DND-41 (cell line): ENCODE data around the gene RNU11.
"Not testable (repeated sequence)": the region's sequence is repeated elsewhere in the genome, so short reads cannot be mapped to it uniquely, and the experiment has no call there.

Experiments
- ATAC-seq: fragments of 200-7000 bp; cut with Tn5 transposase; 3 replicates; pipeline ENCODE4 v1.9.1; 2021; ENCODE audit warnings: low read depth; ENCODE audit not compliant: insufficient read depth
- DNase-seq: peaks from one replicate; pipeline ENCODE4 v3.0.0-alpha.2; 2020
- H2AFZ ChIP-seq: 2 replicates; pipeline ENCODE4 v1.6.0; 2012; ENCODE audit warnings: low read depth, low read length
- H3K27ac ChIP-seq: 2 replicates; pipeline ENCODE4 v1.5.1; 2012; ENCODE audit warnings: low read length, inconsistent platforms
- H3K27me3 ChIP-seq: fragments of 200-600 bp; sonication (generic); 2 replicates; pipeline ENCODE4 v1.6.0; 2012; ENCODE audit warnings: low read length, mild to moderate bottlenecking, inconsistent platforms; ENCODE audit not compliant: insufficient read depth, poor library complexity
- H3K36me3 ChIP-seq: 2 replicates; pipeline ENCODE4 v1.5.1; 2012; ENCODE audit warnings: low read length, inconsistent platforms; ENCODE audit not compliant: insufficient read depth
- H3K4me1 ChIP-seq: 2 replicates; pipeline ENCODE4 v1.5.1; 2012; ENCODE audit warnings: mild to moderate bottlenecking, low read length; ENCODE audit not compliant: insufficient read depth
- H3K4me2 ChIP-seq: 2 replicates; pipeline ENCODE4 v1.6.0; 2012; ENCODE audit warnings: mild to moderate bottlenecking, moderate library complexity, low read length, inconsistent platforms; ENCODE audit not compliant: insufficient read depth
- H3K4me3 ChIP-seq, 2 experiments: fragments of 200-600 bp in 1 of 2; shearing (Covaris generic) in 1 of 2; 2 replicates each; pipeline ENCODE4 v1.5.1; 2012 to 2016; ENCODE audit warnings: inconsistent platforms in 2 of 2, low read length in 2 of 2, mild to moderate bottlenecking in 2 of 2, low read depth in 1 of 2, moderate library complexity in 1 of 2
- H3K79me2 ChIP-seq: 2 replicates; pipeline ENCODE4 v1.6.0; 2012; ENCODE audit warnings: low read length, inconsistent platforms; ENCODE audit not compliant: insufficient read depth
- H3K9ac ChIP-seq: 2 replicates; pipeline ENCODE4 v1.6.0; 2012; ENCODE audit warnings: low read depth, mild to moderate bottlenecking, inconsistent platforms, low read length, moderate library complexity
- H3K9me3 ChIP-seq: 2 replicates; pipeline ENCODE4 v1.5.1; 2012; ENCODE audit warnings: low read length, moderate library complexity, mild to moderate bottlenecking, inconsistent platforms; ENCODE audit not compliant: insufficient read depth, severe bottlenecking
- H4K20me1 ChIP-seq: 2 replicates; pipeline ENCODE4 v1.6.0; 2012; ENCODE audit warnings: low read length; ENCODE audit not compliant: insufficient read depth
- CTCF ChIP-seq: IDR thresholded peaks from 2 replicates; pipeline ENCODE4 v1.5.1; 2012; ENCODE audit warnings: borderline replicate concordance, low read length, moderate library complexity, mild to moderate bottlenecking; ENCODE audit not compliant: poor library complexity, severe bottlenecking; ENCODE audit errors: extremely low read depth
- EZH2 ChIP-seq: IDR thresholded peaks from 3 replicates; pipeline ENCODE4 v1.6.1; 2012; ENCODE audit warnings: borderline replicate concordance, low read depth, mild to moderate bottlenecking, moderate library complexity, low read length, inconsistent platforms; ENCODE audit not compliant: severe bottlenecking

Gene RNU11

GRCh38 chr1:28675924-28676257 is 27.5 kb downstream of the RNU11 start:
- H3K27ac ChIP-seq: no peak overlapping the region
- no peak for ATAC-seq
- H2AFZ ChIP-seq: no peak overlapping the region
- H3K4me3 ChIP-seq: no peak overlapping the region
- no peaks in the 10 kb centered on the region for H4K20me1 ChIP-seq
- no peak for DNase-seq
- no peak overlapping the region for H3K4me2 ChIP-seq
- H3K79me2 ChIP-seq: peaks cover 33% of the 10 kb centered on the region
- no peak for TF ChIP-seq CTCF
- TF ChIP-seq EZH2: no peak
- H3K9ac ChIP-seq: no peak overlapping the region
- no peaks in the 10 kb centered on the region for H3K9me3 ChIP-seq
- no peaks in the 10 kb centered on the region for H3K4me1 ChIP-seq
- H3K27me3 ChIP-seq: no peaks in the 10 kb centered on the region
- no peaks in the 10 kb centered on the region for H3K36me3 ChIP-seq

- Histone ChIP-seq H4K20me1 (no peaks in the 10 kb centered on the region), H3K9me3 (no peaks in the 10 kb centered on the region), H3K79me2 (peaks cover 21% of the 10 kb centered on the region), H3K4me3 (no peak overlapping the region), H2AFZ (no peak overlapping the region), H3K27me3 (no peaks in the 10 kb centered on the region), H3K4me1 (no peaks in the 10 kb centered on the region), H3K9ac (no peak overlapping the region), H3K36me3 (peaks cover 22% of the 10 kb centered on the region; the same call in 1 of the 2 replicates), H3K4me2 (no peak overlapping the region), H3K27ac (no peak overlapping the region)
- DNase-seq: no peak
- no peak for ATAC-seq
- no peak for TF ChIP-seq CTCF
- TF ChIP-seq EZH2: no peak
Measured at GRCh38 chr1:28680151-28680550, 31.8 kb downstream of the RNU11 start.

GRCh38 chr1:28682840-28683239 is 34.4 kb downstream of the RNU11 start:
- Histone ChIP-seq H3K4me1 (no peaks in the 10 kb centered on the region), H3K27me3 (no peaks in the 10 kb centered on the region), H3K27ac (no peak overlapping the region), H3K4me2 (no peak overlapping the region), H3K9me3 (no peaks in the 10 kb centered on the region), H3K9ac (no peak overlapping the region), H4K20me1 (no peaks in the 10 kb centered on the region), H2AFZ (no peak overlapping the region), H3K36me3 (peaks cover 29% of the 10 kb centered on the region; the same call in 1 of the 2 replicates), H3K79me2 (peaks cover 14% of the 10 kb centered on the region; the same call in 1 of the 2 replicates), H3K4me3 (no peak overlapping the region)
- DNase-seq (no peak), ATAC-seq (no peak)
- TF ChIP-seq CTCF (no peak), EZH2 (no peak)

- Histone ChIP-seq H3K79me2 (peaks cover 7% of the 10 kb centered on the region; the same call in 1 of the 2 replicates), H4K20me1 (no peaks in the 10 kb centered on the region), H3K4me2 (no peak overlapping the region), H2AFZ (no peak overlapping the region), H3K27ac (no peak overlapping the region), H3K4me1 (no peaks in the 10 kb centered on the region), H3K4me3 (no peak overlapping the region), H3K36me3 (peaks cover 35% of the 10 kb centered on the region), H3K27me3 (no peaks in the 10 kb centered on the region), H3K9ac (no peak overlapping the region), H3K9me3 (no peaks in the 10 kb centered on the region)
- TF ChIP-seq CTCF: no peak
- no peak for TF ChIP-seq EZH2
- DNase-seq: no peak
- ATAC-seq: no peak
Measured at GRCh38 chr1:28684937-28685336, 36.5 kb downstream of the RNU11 start.

- H3K79me2 ChIP-seq, H3K4me3 ChIP-seq, DNase-seq, H3K9ac ChIP-seq, H4K20me1 ChIP-seq, H3K4me2 ChIP-seq, H3K9me3 ChIP-seq, H3K27ac ChIP-seq, ATAC-seq, H3K4me1 ChIP-seq, H3K27me3 ChIP-seq, H2AFZ ChIP-seq: not testable (repeated sequence)
- H3K36me3 ChIP-seq: peaks cover 39% of the 10 kb centered on the region
Measured at GRCh38 chr1:28691627-28692026, 43.2 kb downstream of the RNU11 start.
